NCI-H1417 (cell line): ENCODE results near the gene ZNF292.
"Not testable (repeated sequence)": the region's sequence is repeated elsewhere in the genome, so short reads cannot be mapped to it uniquely, and the experiment has no call there.

Source experiments
- DNase-seq, 3 experiments: peaks; one replicate each; lab custom pipeline; 2025; lab: John Stamatoyannopoulos, UW

The ZNF292 gene

DNA sequence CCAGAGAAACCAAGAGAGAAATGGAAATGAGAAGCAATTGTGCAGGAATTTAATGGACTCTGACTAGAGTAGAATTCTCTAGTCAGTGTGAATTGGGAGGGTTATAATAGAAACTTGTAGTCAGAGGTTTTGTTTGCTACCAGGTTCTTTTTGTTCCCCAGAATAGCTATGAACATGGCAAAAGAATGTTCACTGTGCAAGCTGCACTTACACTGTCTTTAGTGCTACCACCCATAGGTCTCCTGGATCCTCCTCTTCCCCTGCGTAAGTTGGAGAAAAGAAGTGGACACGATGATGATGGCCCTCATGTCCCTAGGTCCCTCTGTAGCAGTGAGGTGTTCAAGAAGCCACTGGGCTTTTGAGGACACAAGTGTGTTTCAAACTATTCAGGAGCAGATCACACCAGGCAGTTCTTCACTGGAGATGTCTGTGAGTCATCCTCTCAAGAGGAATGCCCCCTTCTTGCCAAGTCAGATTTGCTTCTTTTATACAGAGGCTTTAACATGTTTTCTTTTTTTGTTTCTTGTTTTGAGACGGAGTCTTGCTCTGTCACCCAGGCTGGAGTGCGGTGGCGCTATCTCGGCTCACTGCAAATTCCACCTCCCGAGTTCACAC, 119.4 kb downstream of the ZNF292 start:
- DNase-seq: no peak

DNA sequence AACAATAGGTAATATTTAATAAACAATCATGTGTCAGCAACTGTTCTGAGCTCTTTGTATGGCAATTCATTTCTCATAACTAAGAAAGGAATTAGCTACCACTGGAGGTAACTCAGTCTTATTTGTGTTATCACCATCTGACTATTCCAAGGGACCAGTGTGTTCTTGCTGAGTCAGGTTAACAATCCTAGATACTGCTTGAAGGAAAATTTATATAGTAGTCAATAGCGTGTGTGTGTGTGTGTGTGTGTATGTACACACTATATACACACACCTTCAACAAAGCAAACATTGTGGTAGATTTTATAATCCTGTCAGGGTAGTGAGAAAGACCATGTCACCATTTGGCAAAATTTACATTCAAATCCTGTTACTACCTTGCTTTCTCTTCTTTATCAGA, 121.3 kb downstream of the ZNF292 start:
- no peak for DNase-seq

DNA sequence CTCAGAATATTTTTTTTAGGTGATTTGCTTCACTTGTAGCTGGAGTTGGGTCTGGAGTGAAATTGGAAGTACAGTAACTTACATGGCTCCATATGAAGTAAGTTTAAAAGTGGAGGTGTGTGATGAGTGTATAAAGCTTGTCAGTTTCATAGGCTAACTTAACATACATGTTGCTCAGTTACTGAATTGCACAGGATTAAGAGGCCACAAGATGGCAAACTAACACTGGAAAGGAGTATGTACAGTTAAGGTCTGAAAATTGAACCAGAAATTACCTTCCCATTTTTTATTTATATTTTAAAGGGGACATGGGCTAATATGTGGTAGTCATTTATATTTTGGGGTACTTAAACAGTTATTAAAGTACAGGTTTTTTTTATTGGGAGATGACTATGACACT, 121.8 kb downstream of the ZNF292 start:
- DNase-seq: no peak

DNA sequence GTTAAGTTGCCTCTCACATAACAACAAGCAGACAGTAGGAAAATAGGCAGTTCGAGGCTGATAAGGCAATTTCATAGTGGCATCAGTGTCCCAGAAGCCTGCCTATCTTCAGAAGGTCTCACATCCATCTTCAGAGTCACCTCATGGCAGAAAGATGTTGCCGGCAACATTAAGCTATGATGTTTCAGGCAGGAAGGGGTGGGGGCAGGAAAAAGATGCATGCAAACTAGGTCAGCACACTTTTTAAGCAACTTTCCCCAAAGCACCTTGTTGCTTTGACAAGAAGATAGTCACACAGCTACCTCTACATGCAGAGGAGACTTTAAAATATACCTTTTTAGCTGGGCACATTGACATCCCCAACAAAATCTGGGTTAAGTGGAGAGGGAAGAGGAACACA, 123.8 kb downstream of the ZNF292 start:
- no peak for DNase-seq

- no peak for DNase-seq
These were observed 126.1 kb downstream of the ZNF292 start for GRCh38 chr6:87281426-87281825.

DNA sequence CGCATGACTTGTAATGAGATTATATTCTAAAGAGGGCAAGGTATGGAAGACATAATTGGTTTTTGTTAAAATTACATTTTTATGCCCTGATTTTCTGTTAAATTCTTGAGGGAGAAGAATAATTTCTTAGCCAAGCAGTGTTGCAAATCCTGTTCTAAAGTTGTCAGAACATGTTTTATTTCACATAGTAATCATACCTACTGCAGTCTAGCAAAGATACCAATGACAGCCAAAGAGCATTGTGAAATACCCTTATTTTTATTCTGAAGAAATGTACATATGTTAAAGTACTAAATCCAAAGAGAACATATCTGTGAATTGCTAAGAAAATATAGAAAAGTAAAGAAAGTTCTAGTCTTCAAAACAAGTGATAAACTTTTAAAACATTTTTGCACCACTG, 127.4 kb downstream of the ZNF292 start:
- no peak for DNase-seq

GRCh38 chr6:87283461-87283860, 128.1 kb downstream of the ZNF292 start:
- no peak for DNase-seq

DNA sequence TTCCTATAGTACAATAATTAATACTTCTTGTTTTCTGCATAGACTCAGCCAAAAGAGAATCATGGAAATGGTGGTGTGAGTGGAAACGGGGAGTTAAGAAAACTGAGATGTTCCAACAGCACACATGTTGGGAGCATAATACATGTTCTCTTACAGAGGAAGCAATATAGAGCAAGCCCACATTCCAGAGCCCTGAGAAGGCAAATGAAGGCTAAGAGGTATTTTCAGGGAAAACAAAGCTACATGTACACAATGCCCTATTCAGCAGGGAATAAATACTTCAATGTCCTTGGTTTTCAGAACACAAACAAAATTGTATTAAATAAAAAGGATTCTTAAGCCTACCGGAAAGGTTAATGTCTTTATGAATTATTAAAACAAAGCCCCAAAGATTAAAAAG, 131.9 kb downstream of the ZNF292 start:
- DNase-seq: no peak

- DNase-seq: no peak
These were observed 134.2 kb downstream of the ZNF292 start for GRCh38 chr6:87289571-87289970.

- DNase-seq: no peak
These were observed 136.5 kb downstream of the ZNF292 start for GRCh38 chr6:87291883-87292282.

DNA sequence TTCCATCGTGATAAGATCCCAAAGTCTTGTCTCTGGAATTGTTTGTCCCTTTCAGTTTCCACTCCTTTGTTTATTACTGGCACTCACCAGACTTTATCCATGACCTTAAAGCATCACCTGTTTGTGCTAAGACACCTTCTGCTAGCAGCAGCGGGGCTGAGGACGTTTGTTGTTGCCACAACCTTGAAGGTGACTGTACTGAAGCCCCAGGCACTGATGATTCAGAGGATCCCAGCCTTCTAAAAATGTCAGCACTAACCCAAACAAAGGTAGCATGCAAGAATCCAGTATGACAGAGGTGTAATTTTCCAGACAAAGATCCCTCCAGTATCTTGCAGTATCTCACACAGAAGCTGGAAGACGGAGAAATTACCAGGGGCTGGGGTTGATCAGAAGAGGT, 138.2 kb downstream of the ZNF292 start:
- no peak for DNase-seq

DNA sequence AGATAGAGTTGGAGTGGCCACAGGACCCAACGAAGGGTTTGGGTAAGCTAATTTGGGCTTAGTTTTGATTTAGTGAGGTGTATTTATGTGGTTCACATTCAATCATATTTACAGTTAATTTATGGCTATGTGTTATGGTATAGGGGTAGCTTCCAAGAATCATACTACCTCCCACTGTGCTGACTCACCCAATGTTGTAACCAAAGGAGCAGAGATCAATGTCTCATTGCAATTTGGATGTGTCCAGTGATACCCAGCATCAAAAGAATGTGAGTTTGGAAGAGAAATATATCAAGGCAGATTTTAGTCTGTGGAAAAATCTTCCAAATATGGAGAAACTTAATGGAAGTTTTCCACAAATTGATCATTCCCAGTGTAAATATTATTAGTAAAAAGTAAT, 141.8 kb downstream of the ZNF292 start:
- no peak for DNase-seq

DNA sequence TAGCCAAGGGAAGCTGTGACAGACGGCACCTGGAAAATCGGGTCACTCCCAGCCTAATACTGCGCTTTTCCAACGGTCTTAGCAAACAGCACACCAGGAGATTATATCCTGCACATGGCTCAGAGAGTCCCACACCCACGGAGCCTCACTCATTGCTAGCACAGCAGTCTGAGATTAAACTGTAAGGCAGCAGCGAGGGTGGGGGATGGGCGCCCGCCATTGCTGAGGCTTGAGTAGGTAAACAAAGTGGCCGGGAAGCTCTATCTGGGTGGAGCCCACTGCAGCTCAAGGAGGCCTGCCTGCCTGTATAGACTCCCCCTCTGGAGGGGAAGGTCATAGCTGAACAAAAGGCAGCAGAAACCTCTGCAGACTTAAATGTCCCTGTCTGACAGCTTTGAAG, 145.9 kb downstream of the ZNF292 start:
- DNase-seq: not testable (repeated sequence)

- no peak for DNase-seq
These were observed 153.6 kb downstream of the ZNF292 start for GRCh38 chr6:87308970-87309369.

- DNase-seq: no peak
These were observed 157.5 kb downstream of the ZNF292 start for GRCh38 chr6:87312860-87313259.
